Measurements from ENCODE around the gene N4BP2L2. TPM values are rescaled to one million over a fixed set of nuclear protein-coding genes. Genes with fewer than 3 reads are reported as not detected.

N4BP2L2 gene
- total RNA-seq, 1 experiment from 2014 or later, result 92.7 TPM

DNA sequence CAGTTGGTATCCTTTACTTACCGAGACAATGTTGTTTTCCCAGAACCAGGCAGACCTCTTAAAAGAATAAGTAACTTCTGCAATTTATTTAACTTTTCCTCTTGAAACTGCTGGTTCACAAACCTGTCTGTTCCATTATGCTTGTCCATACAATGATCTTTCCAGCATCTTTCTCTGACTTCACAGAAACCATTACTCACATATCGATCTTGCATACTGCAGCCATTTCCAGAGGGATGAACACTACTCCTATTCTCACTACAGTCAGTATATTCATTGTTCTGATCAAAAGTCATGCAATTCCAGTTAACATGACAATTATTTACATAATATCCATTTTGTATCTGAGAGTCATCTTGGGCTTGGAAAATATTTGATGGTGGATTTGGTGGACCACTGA is 2.8 kb downstream of the N4BP2L2 start:
- CTCF ChIA-PET, result no interaction called here
- H2AFZ ChIP-seq (ENCODE audit: low read depth, low read length, poor library complexity, severe bottlenecking), result no peak overlapping the region
- no peak overlapping the region for H3K4me2 ChIP-seq (ENCODE audit: low read length)
- peaks cover 5 to 11% of the 10 kb centered on the region in 2 experiments; a peak in 2 of 4 replicates for H3K4me1 ChIP-seq (ENCODE audit: control insufficient read depth in 1 of 2, insufficient read depth in 2 of 2, low read length in 2 of 2)
- no peaks in the 10 kb centered on the region for H3K27me3 ChIP-seq (ENCODE audit: insufficient read depth, low read length)
- H3K9me3 ChIP-seq (ENCODE audit: control insufficient read depth in 1 of 2, insufficient read depth in 1 of 2, low read depth in 1 of 2, low read length in 2 of 2), result no peaks in the 10 kb centered on the region
- no peaks in the 10 kb centered on the region for H3K9me2 ChIP-seq (ENCODE audit: insufficient read depth)
- H3K36me3 ChIP-seq (ENCODE audit: control insufficient read depth in 1 of 2, insufficient read depth in 2 of 2, low read length in 2 of 2), result peaks cover 24 to 25% of the 10 kb centered on the region in 2 experiments
- BruUV-seq (replicated peaks), result no TSS peak
- POLR2A ChIA-PET, result no interaction called here
- TF ChIP-seq EZH2 (IDR thresholded peaks at IDR 0.05) (no peak), CBX3 (IDR thresholded peaks at IDR 0.05; ENCODE audit: low read depth) (no peak), SP1 (IDR thresholded peaks at IDR 0.05; ENCODE audit: low read depth) (no peak), SRF (IDR thresholded peaks at IDR 0.05; ENCODE audit: low read depth) (no peak), YY1 (IDR thresholded peaks at IDR 0.05; ENCODE audit: extremely low read depth, insufficient replicate concordance, low read depth, low read length) (no peak), ZNF274 (IDR thresholded peaks at IDR 0.05; ENCODE audit: low read depth, low read length) (no peak), POLR2AphosphoS5 (IDR thresholded peaks at IDR 0.05; ENCODE audit: low read depth, low read length) (no peak), POLR2A (IDR thresholded peaks at IDR 0.05; ENCODE audit: borderline replicate concordance, extremely low read depth, insufficient read depth, insufficient read length) (no peak), SIN3A (IDR thresholded peaks at IDR 0.05; ENCODE audit: low read depth) (no peak)
- TF ChIP-seq, protein P1, sequence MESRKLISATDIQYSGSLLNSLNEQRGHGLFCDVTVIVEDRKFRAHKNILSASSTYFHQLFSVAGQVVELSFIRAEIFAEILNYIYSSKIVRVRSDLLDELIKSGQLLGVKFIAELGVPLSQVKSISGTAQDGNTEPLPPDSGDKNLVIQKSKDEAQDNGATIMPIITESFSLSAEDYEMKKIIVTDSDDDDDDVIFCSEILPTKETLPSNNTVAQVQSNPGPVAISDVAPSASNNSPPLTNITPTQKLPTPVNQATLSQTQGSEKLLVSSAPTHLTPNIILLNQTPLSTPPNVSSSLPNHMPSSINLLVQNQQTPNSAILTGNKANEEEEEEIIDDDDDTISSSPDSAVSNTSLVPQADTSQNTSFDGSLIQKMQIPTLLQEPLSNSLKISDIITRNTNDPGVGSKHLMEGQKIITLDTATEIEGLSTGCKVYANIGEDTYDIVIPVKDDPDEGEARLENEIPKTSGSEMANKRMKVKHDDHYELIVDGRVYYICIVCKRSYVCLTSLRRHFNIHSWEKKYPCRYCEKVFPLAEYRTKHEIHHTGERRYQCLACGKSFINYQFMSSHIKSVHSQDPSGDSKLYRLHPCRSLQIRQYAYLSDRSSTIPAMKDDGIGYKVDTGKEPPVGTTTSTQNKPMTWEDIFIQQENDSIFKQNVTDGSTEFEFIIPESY (IDR thresholded peaks at IDR 0.05; ENCODE audit: extremely low read depth, insufficient replicate concordance, low read length), result no peak
- TF ChIP-seq, protein P2, sequence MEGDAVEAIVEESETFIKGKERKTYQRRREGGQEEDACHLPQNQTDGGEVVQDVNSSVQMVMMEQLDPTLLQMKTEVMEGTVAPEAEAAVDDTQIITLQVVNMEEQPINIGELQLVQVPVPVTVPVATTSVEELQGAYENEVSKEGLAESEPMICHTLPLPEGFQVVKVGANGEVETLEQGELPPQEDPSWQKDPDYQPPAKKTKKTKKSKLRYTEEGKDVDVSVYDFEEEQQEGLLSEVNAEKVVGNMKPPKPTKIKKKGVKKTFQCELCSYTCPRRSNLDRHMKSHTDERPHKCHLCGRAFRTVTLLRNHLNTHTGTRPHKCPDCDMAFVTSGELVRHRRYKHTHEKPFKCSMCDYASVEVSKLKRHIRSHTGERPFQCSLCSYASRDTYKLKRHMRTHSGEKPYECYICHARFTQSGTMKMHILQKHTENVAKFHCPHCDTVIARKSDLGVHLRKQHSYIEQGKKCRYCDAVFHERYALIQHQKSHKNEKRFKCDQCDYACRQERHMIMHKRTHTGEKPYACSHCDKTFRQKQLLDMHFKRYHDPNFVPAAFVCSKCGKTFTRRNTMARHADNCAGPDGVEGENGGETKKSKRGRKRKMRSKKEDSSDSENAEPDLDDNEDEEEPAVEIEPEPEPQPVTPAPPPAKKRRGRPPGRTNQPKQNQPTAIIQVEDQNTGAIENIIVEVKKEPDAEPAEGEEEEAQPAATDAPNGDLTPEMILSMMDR (IDR thresholded peaks at IDR 0.05 in 2 of 3, conservative IDR thresholded peaks at IDR 0.05 in 1 of 3; ENCODE audit: borderline replicate concordance in 1 of 3, insufficient read depth in 1 of 3, low read depth in 2 of 3, low read length in 2 of 3), result no peak
- TF ChIP-seq, protein P3, sequence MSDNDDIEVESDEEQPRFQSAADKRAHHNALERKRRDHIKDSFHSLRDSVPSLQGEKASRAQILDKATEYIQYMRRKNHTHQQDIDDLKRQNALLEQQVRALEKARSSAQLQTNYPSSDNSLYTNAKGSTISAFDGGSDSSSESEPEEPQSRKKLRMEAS (IDR thresholded peaks at IDR 0.05), result no peak
- TF ChIP-seq, protein P4, sequence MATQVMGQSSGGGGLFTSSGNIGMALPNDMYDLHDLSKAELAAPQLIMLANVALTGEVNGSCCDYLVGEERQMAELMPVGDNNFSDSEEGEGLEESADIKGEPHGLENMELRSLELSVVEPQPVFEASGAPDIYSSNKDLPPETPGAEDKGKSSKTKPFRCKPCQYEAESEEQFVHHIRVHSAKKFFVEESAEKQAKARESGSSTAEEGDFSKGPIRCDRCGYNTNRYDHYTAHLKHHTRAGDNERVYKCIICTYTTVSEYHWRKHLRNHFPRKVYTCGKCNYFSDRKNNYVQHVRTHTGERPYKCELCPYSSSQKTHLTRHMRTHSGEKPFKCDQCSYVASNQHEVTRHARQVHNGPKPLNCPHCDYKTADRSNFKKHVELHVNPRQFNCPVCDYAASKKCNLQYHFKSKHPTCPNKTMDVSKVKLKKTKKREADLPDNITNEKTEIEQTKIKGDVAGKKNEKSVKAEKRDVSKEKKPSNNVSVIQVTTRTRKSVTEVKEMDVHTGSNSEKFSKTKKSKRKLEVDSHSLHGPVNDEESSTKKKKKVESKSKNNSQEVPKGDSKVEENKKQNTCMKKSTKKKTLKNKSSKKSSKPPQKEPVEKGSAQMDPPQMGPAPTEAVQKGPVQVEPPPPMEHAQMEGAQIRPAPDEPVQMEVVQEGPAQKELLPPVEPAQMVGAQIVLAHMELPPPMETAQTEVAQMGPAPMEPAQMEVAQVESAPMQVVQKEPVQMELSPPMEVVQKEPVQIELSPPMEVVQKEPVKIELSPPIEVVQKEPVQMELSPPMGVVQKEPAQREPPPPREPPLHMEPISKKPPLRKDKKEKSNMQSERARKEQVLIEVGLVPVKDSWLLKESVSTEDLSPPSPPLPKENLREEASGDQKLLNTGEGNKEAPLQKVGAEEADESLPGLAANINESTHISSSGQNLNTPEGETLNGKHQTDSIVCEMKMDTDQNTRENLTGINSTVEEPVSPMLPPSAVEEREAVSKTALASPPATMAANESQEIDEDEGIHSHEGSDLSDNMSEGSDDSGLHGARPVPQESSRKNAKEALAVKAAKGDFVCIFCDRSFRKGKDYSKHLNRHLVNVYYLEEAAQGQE (IDR thresholded peaks at IDR 0.05; ENCODE audit: low read depth), result no peak
- ATAC-seq (no peak), DNase-seq (ENCODE audit: low read depth, low spot score) (no peak)
- no peaks in the 10 kb centered on the region for H4K20me1 ChIP-seq (ENCODE audit: insufficient read depth)
- intact Hi-C loops (cut with micrococcal nuclease), result loop anchor here (5.0 kb wide), 1 partner anchor 218 kb away; the partner anchor contains the start of genes BRCA2 and ZAR1L
- H3K9ac ChIP-seq (ENCODE audit: low read length), result no peak overlapping the region
- RAD21 ChIA-PET (ENCODE audit: low non-redundant PET in 1 of 2, low total read pairs in 2 of 2, uncharacterized antibody in 2 of 2, unreplicated experiment in 2 of 2), result no interaction called here
- peaks cover 77% of the 10 kb centered on the region for H3K79me2 ChIP-seq (ENCODE audit: insufficient read depth, low read length)
- no peak overlapping the region for H3K27ac ChIP-seq (ENCODE audit: low read depth, low read length)
- no peak overlapping the region for H3K4me3 ChIP-seq (replicated peaks in 1 of 2; ENCODE audit: low read depth in 1 of 2, low read length in 2 of 2)

All from HCT116 (cell line).